ENCODE results near the gene FBXW5. TPM values are rescaled to one million over a fixed set of nuclear protein-coding genes. Genes with fewer than 3 reads are reported as not detected.

FBXW5 gene
- total and polyA plus RNA-seq, 4 donors = 56.6 to 118 (median 99.2) TPM

DNA sequence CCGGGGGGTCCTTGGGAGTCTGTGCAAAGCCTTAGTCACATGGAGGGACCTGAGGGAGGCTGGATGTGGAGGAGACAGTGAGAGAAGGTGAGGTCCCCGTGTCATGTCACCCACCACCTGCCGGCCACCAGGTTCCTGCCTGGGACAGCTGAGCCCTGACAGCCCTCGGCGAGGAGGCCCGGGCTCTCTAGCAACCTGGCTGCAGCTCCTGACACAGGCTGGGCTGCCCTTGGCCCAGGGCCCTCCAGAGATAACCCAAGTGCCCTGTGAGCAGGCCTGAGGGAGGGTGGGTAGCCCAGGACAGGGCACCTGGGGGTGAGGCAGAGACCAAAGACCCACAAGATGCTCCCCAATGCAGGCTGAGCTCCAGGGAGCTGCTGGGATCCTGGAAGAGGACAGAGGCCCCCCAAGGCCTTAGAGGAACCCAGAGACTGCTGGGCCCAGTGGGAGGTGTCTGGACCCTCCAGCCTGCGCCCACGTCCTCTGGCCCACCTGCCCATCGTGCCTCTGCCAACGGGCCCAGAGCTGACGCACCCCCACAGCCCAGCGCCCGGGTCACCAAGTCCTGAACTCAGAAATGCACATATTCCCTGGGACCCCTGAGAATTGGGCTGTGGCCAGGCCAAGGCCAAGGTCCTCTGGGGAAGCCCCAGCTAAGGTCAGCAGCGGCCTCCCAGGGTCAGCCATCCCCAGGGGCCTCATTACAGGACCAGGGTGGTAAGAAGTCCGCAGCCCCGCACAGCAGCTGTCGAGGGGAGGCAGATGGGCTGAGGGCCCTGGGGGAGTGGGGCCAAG lies 24.0 kb upstream of the FBXW5 start:
- Histone ChIP-seq H3K9ac (ENCODE audit: insufficient read depth in 1 of 2, low read length in 2 of 2) (no peak overlapping the region), H3K27me3 (ENCODE audit: control insufficient read depth in 3 of 3, insufficient read depth in 3 of 3, low read length in 2 of 3) (no peaks in the 10 kb centered on the region), H3K27ac (ENCODE audit: low read depth in 1 of 2, low read length in 1 of 2) (no peak overlapping the region), H3K9me3 (ENCODE audit: control insufficient read depth in 4 of 4, insufficient read depth in 3 of 4, low read length in 3 of 4) (no peaks in the 10 kb centered on the region), H3K4me3 (no peak overlapping the region), H3K36me3 (ENCODE audit: control insufficient read depth in 4 of 4, insufficient read depth in 4 of 4, low read length in 4 of 4) (no peaks in the 10 kb centered on the region), H3K4me1 (ENCODE audit: control insufficient read depth in 5 of 5, insufficient read depth in 5 of 5, low read length in 5 of 5) (peaks cover 0 to 18% (median 5%) of the 10 kb centered on the region in 5 donors)
- WGBS, 2 donors = 79 to 88% methylated on average over 17 of the region's 17 CpGs
- TF ChIP-seq, protein P1, sequence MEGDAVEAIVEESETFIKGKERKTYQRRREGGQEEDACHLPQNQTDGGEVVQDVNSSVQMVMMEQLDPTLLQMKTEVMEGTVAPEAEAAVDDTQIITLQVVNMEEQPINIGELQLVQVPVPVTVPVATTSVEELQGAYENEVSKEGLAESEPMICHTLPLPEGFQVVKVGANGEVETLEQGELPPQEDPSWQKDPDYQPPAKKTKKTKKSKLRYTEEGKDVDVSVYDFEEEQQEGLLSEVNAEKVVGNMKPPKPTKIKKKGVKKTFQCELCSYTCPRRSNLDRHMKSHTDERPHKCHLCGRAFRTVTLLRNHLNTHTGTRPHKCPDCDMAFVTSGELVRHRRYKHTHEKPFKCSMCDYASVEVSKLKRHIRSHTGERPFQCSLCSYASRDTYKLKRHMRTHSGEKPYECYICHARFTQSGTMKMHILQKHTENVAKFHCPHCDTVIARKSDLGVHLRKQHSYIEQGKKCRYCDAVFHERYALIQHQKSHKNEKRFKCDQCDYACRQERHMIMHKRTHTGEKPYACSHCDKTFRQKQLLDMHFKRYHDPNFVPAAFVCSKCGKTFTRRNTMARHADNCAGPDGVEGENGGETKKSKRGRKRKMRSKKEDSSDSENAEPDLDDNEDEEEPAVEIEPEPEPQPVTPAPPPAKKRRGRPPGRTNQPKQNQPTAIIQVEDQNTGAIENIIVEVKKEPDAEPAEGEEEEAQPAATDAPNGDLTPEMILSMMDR (IDR thresholded peaks at IDR 0.05; ENCODE audit: control extremely low read depth, extremely low read depth) = no peak
- DNase-seq = no peak
- ATAC-seq (ENCODE audit: insufficient read depth, low FRiP score) = no peak

DNA sequence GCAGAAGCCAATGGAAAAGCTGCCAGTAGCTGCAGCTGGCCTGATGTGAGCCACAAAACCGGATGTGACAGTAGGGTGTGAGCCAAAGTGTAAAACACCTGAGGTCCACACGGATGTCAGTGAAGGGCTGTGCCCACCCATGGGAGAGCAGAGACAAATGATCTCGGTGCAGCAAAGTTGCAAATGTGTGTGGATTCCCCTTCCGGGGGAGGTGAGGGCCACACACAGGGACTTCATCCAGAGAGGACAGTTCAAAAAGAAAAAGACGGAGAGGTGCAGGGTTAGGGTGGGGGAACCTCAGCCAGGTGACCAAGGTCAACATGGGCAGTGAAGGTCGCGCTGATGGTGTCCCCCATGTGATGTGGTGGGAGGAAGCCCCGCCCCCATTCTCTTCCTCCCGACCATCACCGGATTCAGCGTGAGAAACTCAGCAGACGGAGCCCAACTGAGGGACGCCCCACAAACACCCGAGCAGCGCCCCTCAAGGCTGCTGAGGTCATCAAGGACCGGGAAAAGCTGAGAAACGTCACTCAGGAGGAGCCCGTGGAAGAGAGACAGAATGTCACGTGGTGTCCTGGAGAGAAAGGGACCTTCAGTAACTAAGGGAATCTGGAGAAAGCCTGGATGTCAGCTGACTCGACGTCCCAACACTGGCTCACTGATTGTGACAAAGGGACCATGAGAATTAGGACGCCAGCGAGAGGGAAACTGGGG lies 21.4 kb upstream of the FBXW5 start:
- no peak overlapping the region for H3K27ac ChIP-seq (ENCODE audit: low read depth in 1 of 2, low read length in 1 of 2)
- no peak for ATAC-seq (ENCODE audit: insufficient read depth, low FRiP score)
- H3K4me3 ChIP-seq = no peak overlapping the region
- TF ChIP-seq, protein P1 (IDR thresholded peaks at IDR 0.05; ENCODE audit: control extremely low read depth, extremely low read depth) = no peak
- H3K4me1 ChIP-seq (ENCODE audit: control insufficient read depth in 5 of 5, insufficient read depth in 5 of 5, low read length in 5 of 5) = peaks cover 0 to 18% (median 5%) of the 10 kb centered on the region in 5 donors
- H3K27me3 ChIP-seq (ENCODE audit: control insufficient read depth in 3 of 3, insufficient read depth in 3 of 3, low read length in 2 of 3) = no peaks in the 10 kb centered on the region
- no peaks in the 10 kb centered on the region for H3K36me3 ChIP-seq (ENCODE audit: control insufficient read depth in 4 of 4, insufficient read depth in 4 of 4, low read length in 4 of 4)
- DNase-seq = peak in 1 of 3 donors; percentile 20
- H3K9ac ChIP-seq (ENCODE audit: insufficient read depth in 1 of 2, low read length in 2 of 2) = no peak overlapping the region
- WGBS, 2 donors = 20 to 26% methylated on average over 21 to 23 of the region's 23 CpGs
- H3K9me3 ChIP-seq (ENCODE audit: control insufficient read depth in 4 of 4, insufficient read depth in 3 of 4, low read length in 3 of 4) = no peaks in the 10 kb centered on the region

- Histone ChIP-seq H3K27ac (ENCODE audit: low read depth in 1 of 2, low read length in 1 of 2) (no peak overlapping the region), H3K9me3 (ENCODE audit: control insufficient read depth in 4 of 4, insufficient read depth in 3 of 4, low read length in 3 of 4) (no peaks in the 10 kb centered on the region), H3K36me3 (ENCODE audit: control insufficient read depth in 4 of 4, insufficient read depth in 4 of 4, low read length in 4 of 4) (no peaks in the 10 kb centered on the region), H3K27me3 (ENCODE audit: control insufficient read depth in 3 of 3, insufficient read depth in 3 of 3, low read length in 2 of 3) (no peaks in the 10 kb centered on the region), H3K4me1 (ENCODE audit: control insufficient read depth in 5 of 5, insufficient read depth in 5 of 5, low read length in 5 of 5) (peaks cover 0 to 10% (median 5%) of the 10 kb centered on the region in 5 donors), H3K4me3 (no peak overlapping the region), H3K9ac (ENCODE audit: insufficient read depth in 1 of 2, low read length in 2 of 2) (no peak overlapping the region)
- TF ChIP-seq, protein P1 (IDR thresholded peaks at IDR 0.05; ENCODE audit: control extremely low read depth, extremely low read depth) = no peak
- ATAC-seq (ENCODE audit: insufficient read depth, low FRiP score) (no peak), DNase-seq (no peak)
- WGBS, 2 donors = 88% methylated on average over 26 of the region's 26 CpGs
These were observed 20.4 kb upstream of the FBXW5 start for GRCh38 chr9:136964833-136965422.

All from lung (tissue), 12 donors.